DND-41 (cell line): ENCODE data around the gene GPR171.
A peak's percentile ranks its signal among the peaks of the same experiment; 100 is the strongest.

Experiments used
- CTCF ChIP-seq: IDR thresholded peaks from 2 replicates; pipeline ENCODE4 v1.5.1; 2012; ENCODE audit warnings: borderline replicate concordance, low read length, moderate library complexity, mild to moderate bottlenecking; ENCODE audit not compliant: poor library complexity, severe bottlenecking; ENCODE audit errors: extremely low read depth
- EZH2 ChIP-seq: IDR thresholded peaks from 3 replicates; pipeline ENCODE4 v1.6.1; 2012; ENCODE audit warnings: borderline replicate concordance, low read depth, mild to moderate bottlenecking, moderate library complexity, low read length, inconsistent platforms; ENCODE audit not compliant: severe bottlenecking

- TF ChIP-seq CTCF (peak; percentile 97), EZH2 (no peak)
Measured at GRCh38 chr3:151227807-151228665, 25.0 kb upstream of the GPR171 start.
